GM10248 (cell line): Measurements from ENCODE around the gene FTCDNL1.

ENCODE experiments used
- CTCF ChIA-PET: fragments of 300-600 bp; sonication (Branson Sonifier 250); formaldehyde crosslinking; extraction: SDS; loops from one replicate; lab custom pipeline; 2021; ENCODE audit warnings: antibody characterized with exemption; lab: Yijun Ruan, JAX
- POLR2A ChIA-PET: fragments of 350-650 bp; sonication (Branson Sonifier 250); formaldehyde crosslinking; extraction: SDS; loops from one replicate; lab custom pipeline; 2020; ENCODE audit warnings: antibody characterized with exemption; lab: Yijun Ruan, JAX
- DNase-seq: peaks from one replicate; pipeline ENCODE4 v3.0.0; 2012; ENCODE audit errors: extremely low spot score
- CTCF ChIP-seq: IDR thresholded peaks from 2 replicates; pipeline ENCODE4 v1.5.1; 2012; ENCODE audit warnings: mild to moderate bottlenecking, low read depth; ENCODE audit errors: extremely low read depth, missing control alignments, control extremely low read depth

Gene FTCDNL1

GRCh38 chr2:199757233-199757870 lies 93.6 kb downstream of the FTCDNL1 start:
- POLR2A ChIA-PET = no interaction called here
- TF ChIP-seq CTCF = no peak
- CTCF ChIA-PET = interaction anchor here (1.3 kb wide), 1 partner anchor 17 kb away, joined by 4 read pairs; no protein-coding TSS in a partner anchor
- DNase-seq = no peak

- CTCF ChIA-PET = interaction anchor here (2.2 kb wide), 1 partner anchor 16 kb away, joined by 10 read pairs; no protein-coding TSS in a partner anchor
- no peak for TF ChIP-seq CTCF
- DNase-seq = no peak
- POLR2A ChIA-PET = no interaction called here
These were observed 94.2 kb downstream of the FTCDNL1 start for GRCh38 chr2:199756743-199757142.

- no peak for TF ChIP-seq CTCF
- CTCF ChIA-PET = interaction anchor here (2.2 to 2.5 kb wide), 2 partner anchors 14 to 16 kb away, joined by 6 to 10 read pairs; no protein-coding TSS in a partner anchor
- POLR2A ChIA-PET = no interaction called here
- no peak for DNase-seq
These were observed 94.8 kb downstream of the FTCDNL1 start for GRCh38 chr2:199756211-199756610.

GRCh38 chr2:199754766-199755165 lies 96.2 kb downstream of the FTCDNL1 start:
- ChIA-PET CTCF (interaction anchor here (2.2 to 7.0 kb wide), 3 partner anchors 13 to 15 kb away, joined by 6 to 47 read pairs (median 10); no protein-coding TSS in a partner anchor), POLR2A (no interaction called here)
- TF ChIP-seq CTCF = no peak
- no peak for DNase-seq

- CTCF ChIA-PET = interaction anchor here (7.0 kb wide), 1 partner anchor 12 kb away, joined by 47 read pairs; no protein-coding TSS in a partner anchor
- no peak for DNase-seq
These were observed 99.4 kb downstream of the FTCDNL1 start for GRCh38 chr2:199751492-199752120.

More at GRCh38 chr2:199751492-199752120, 99.4 kb downstream of the FTCDNL1 start:
- no peak for TF ChIP-seq CTCF
- POLR2A ChIA-PET = no interaction called here
